HepG2 (cell line): ENCODE data around the gene ZNF678. TPM values are rescaled to one million over a fixed set of nuclear protein-coding genes. Genes with fewer than 3 reads are reported as not detected.

Experiments used
- ATAC-seq: fragments of 200-7000 bp; cut with Tn5 transposase; 3 replicates; pipeline ENCODE4 v1.9.1; 2020; ENCODE audit warnings: mild to moderate bottlenecking, moderate library complexity
- BruUV-seq: library from RNA; stranded (reverse); fragments of 400-500 nt; replicated peaks from 2 replicates; lab custom pipeline; 2021; lab: Mats Ljungman, UMichigan
- CTCF ChIA-PET: fragments of 300-600 bp; formaldehyde crosslinking; extraction: SDS; loops from one replicate; lab custom pipeline; 2021; ENCODE audit warnings: low total read pairs, inconsistent platforms, low intra/inter-chr PET ratio; lab: Yijun Ruan, JAX
- POLR2A ChIA-PET: fragments of 350-600 bp; sonication (Branson Sonifier 250); formaldehyde crosslinking; loops from one replicate; lab custom pipeline; 2020; ENCODE audit warnings: antibody characterized with exemption, inconsistent platforms; lab: Yijun Ruan, JAX
- DNase-seq: peaks from one replicate; pipeline ENCODE4 v3.0.0-alpha.2; 2015; ENCODE audit warnings: low spot score
- FAIRE-seq: peaks from 3 replicates; lab custom pipeline; 2011; peaks lifted over from hg19 to GRCh38; lab: Jason Lieb, UNC
- H2AFZ ChIP-seq: one replicate; pipeline ENCODE4 v1.6.1; 2011; ENCODE audit warnings: low read length, inconsistent platforms
- H3K27ac ChIP-seq: fragments of 300-600 bp; 3 replicates; pipeline ENCODE4 v1.8.0; 2011; ENCODE audit warnings: mixed run types, mild to moderate bottlenecking, mixed read lengths, low read length, inconsistent platforms; ENCODE audit not compliant: insufficient read depth; ENCODE audit errors: extremely low read length
- H3K27me3 ChIP-seq, 2 experiments: fragments of 200-600 bp in 1 of 2; 2 replicates in 1 of 2; 3 replicates in 1 of 2; pipeline versions ENCODE4 v1.6.0 to v1.8.0; 2011; ENCODE audit warnings: low read length in 2 of 2, mild to moderate bottlenecking in 2 of 2, moderate library complexity in 2 of 2, inconsistent platforms in 1 of 2; ENCODE audit not compliant: insufficient read depth in 2 of 2, control insufficient read depth in 1 of 2
- H3K36me3 ChIP-seq, 2 experiments: fragments of 200-600 bp in 1 of 2; replicated peaks in 1 of 2; 2 replicates in 1 of 2; 3 replicates in 1 of 2; pipeline versions ENCODE4 v1.5.1 to v1.8.0; 2011; ENCODE audit warnings: low read length in 2 of 2, inconsistent platforms in 1 of 2; ENCODE audit not compliant: insufficient read depth in 2 of 2, control insufficient read depth in 1 of 2
- H3K4me1 ChIP-seq: 2 replicates; pipeline ENCODE4 v1.5.1; 2012; ENCODE audit warnings: low read length, inconsistent platforms; ENCODE audit not compliant: insufficient read depth
- H3K4me2 ChIP-seq: 2 replicates; pipeline ENCODE4 v1.6.0; 2011; ENCODE audit warnings: low read depth, low read length, inconsistent platforms
- H3K4me3 ChIP-seq, 3 experiments: fragments of 200-600 bp in 1 of 3; sonication (generic), shearing (Covaris generic) in 1 of 3; replicated peaks in 1 of 3; 2 replicates each; pipeline ENCODE4 v1.5.1; 2011 to 2016; ENCODE audit warnings: low read length in 3 of 3, inconsistent platforms in 2 of 3, low read depth in 2 of 3, mild to moderate bottlenecking in 2 of 3, control low read depth in 1 of 3, mixed read lengths in 1 of 3; ENCODE audit not compliant: insufficient read depth in 1 of 3
- H3K79me2 ChIP-seq: one replicate; pipeline ENCODE4 v1.6.1; 2011; ENCODE audit warnings: low read length, inconsistent platforms; ENCODE audit not compliant: insufficient read depth
- H3K9ac ChIP-seq: 2 replicates; pipeline ENCODE4 v1.6.0; 2011; ENCODE audit warnings: mild to moderate bottlenecking, low read depth, low read length, inconsistent platforms; ENCODE audit not compliant: insufficient read depth
- H3K9me3 ChIP-seq: 2 replicates; pipeline ENCODE4 v1.5.1; 2012; ENCODE audit warnings: mild to moderate bottlenecking, low read length
- H4K20me1 ChIP-seq: 2 replicates; pipeline ENCODE4 v1.6.0; 2011; ENCODE audit warnings: inconsistent platforms, mild to moderate bottlenecking, low read length, moderate library complexity; ENCODE audit not compliant: insufficient read depth
- DMAP1 ChIP-seq: IDR thresholded peaks from 2 replicates; pipeline ENCODE4 v1.6.1; 2016
- ERF ChIP-seq: IDR thresholded peaks from 2 replicates; pipeline ENCODE4 v1.6.1; 2018; ENCODE audit warnings: missing biosample characterization, missing genetic modification reagents
- FOXA1 ChIP-seq, 2 experiments: fragments of 450-650 bp in 1 of 2; sonication (generic) in 1 of 2; formaldehyde crosslinking in 1 of 2; IDR thresholded peaks; 2 replicates each; pipeline versions ENCODE4 v1.4.0 to v1.6.1; 2016 to 2020; ENCODE audit warnings: missing genetic modification reagents in 1 of 2
- FOXP1 ChIP-seq, 2 experiments: fragments of 450-650 bp in 1 of 2; IDR thresholded peaks; 2 replicates each; pipeline ENCODE4 v1.6.1; 2017 to 2018; ENCODE audit warnings: antibody characterized with exemption in 1 of 2
- KDM4B ChIP-seq: sonication (generic); formaldehyde crosslinking; IDR thresholded peaks from 2 replicates; pipeline ENCODE4 v1.4.0; 2020; ENCODE audit warnings: missing genetic modification reagents
- KDM5A ChIP-seq: fragments of 200-600 bp; sonication (generic); IDR thresholded peaks from 2 replicates; pipeline ENCODE4 v1.7.0; 2018; ENCODE audit warnings: antibody characterized with exemption, mild to moderate bottlenecking, low read length, borderline replicate concordance
- MEIS1 ChIP-seq: sonication (generic); formaldehyde crosslinking; IDR thresholded peaks from 2 replicates; pipeline ENCODE4 v1.9.0; 2021; ENCODE audit warnings: mild to moderate bottlenecking, missing genetic modification reagents, moderate library complexity, borderline replicate concordance
- RXRA ChIP-seq: sonication (generic); formaldehyde crosslinking; IDR thresholded peaks from 2 replicates; pipeline ENCODE4 v1.5.1; 2020; ENCODE audit warnings: missing genetic modification reagents
- SOX5 ChIP-seq: IDR thresholded peaks from 2 replicates; pipeline ENCODE4 v1.6.1; 2016; ENCODE audit warnings: borderline replicate concordance
- TBL1XR1 ChIP-seq: fragments of 150-350 bp; IDR thresholded peaks from 2 replicates; pipeline ENCODE4 v1.6.1; 2014; ENCODE audit warnings: borderline replicate concordance, low read length; ENCODE audit not compliant: partially characterized antibody
- ZBTB3 ChIP-seq: sonication (generic); formaldehyde crosslinking; IDR thresholded peaks from 2 replicates; pipeline ENCODE4 v1.4.0; 2020; ENCODE audit warnings: low read depth, mild to moderate bottlenecking, moderate library complexity, missing genetic modification reagents, borderline replicate concordance
- ZNF296 ChIP-seq: sonication (generic); formaldehyde crosslinking; conservative IDR thresholded peaks from 2 replicates; pipeline ENCODE4 v1.5.0; 2020; ENCODE audit warnings: mild to moderate bottlenecking, missing genetic modification reagents
- ZNF44 ChIP-seq: sonication (generic); formaldehyde crosslinking; IDR thresholded peaks from 2 replicates; pipeline ENCODE4 v1.5.1; 2020; ENCODE audit warnings: mild to moderate bottlenecking, missing genetic modification reagents
- ZNF737 ChIP-seq: sonication (generic); formaldehyde crosslinking; IDR thresholded peaks from 2 replicates; pipeline ENCODE4 v1.5.0; 2020; ENCODE audit warnings: missing genetic modification reagents, mild to moderate bottlenecking, borderline replicate concordance
- ZNF766 ChIP-seq: sonication (generic); formaldehyde crosslinking; IDR thresholded peaks from 2 replicates; pipeline ENCODE4 v1.5.0; 2020; ENCODE audit warnings: missing genetic modification reagents, borderline replicate concordance
- WGBS: methylation state at CpG from one replicate; pipeline ENCODE4 v1.1.6; 2017; ENCODE audit warnings: low lambda C conversion rate; 5-methylcytosine and 5-hydroxymethylcytosine counted together
- in situ Hi-C: cut with HindIII; loops from 2 replicates; pipeline ENCODE4 v1.10.0; 2017; ENCODE audit warnings: low pct_unique_long_range_greater_than_20kb; ENCODE audit not compliant: extremely low pct_ligation_motif_present
- intact Hi-C: fragments of 100-400 bp; cut with micrococcal nuclease; formaldehyde crosslinking; loops from one replicate; pipeline ENCODE4 v1.10.0; 2022; ENCODE audit not compliant: unreplicated experiment
- polyA plus RNA-seq, 8 experiments: library from polyadenylated mRNA; depleted of rRNA in 3 of 8; stranded (reverse) in 7 of 8; unstranded in 1 of 8; fragments of >200 nt; fragmentation: Illumina TruSeq in 4 of 8; extraction: Trizol in 4 of 8; gene quantifications; 2 replicates each; pipeline versions ENCODE4 v1.2.1 to v1.2.3, GENCODE V29; 2011 to 2016; ENCODE audit warnings: low read depth in 4 of 8, missing spikeins in 1 of 8, mixed read lengths in 1 of 8; ENCODE audit not compliant: insufficient read depth in 1 of 8
- total RNA-seq, 5 experiments: library from RNA; depleted of rRNA; stranded (reverse); fragments of >200 nt; fragmentation: Illumina TruSeq; extraction: Trizol; gene quantifications; 2 replicates each; pipeline ENCODE4 v1.2.3, GENCODE V29; 2016; ENCODE audit warnings: low read depth in 1 of 5
- TF ChIP-seq, protein P1 (sequence below): sonication (generic); formaldehyde crosslinking; IDR thresholded peaks from 2 replicates; pipeline ENCODE4 v1.8.0; 2022; ENCODE audit warnings: mild to moderate bottlenecking, missing genetic modification reagents, borderline replicate concordance
- TF ChIP-seq, protein P2 (sequence below): sonication (generic); formaldehyde crosslinking; IDR thresholded peaks from 2 replicates; pipeline ENCODE4 v1.8.0; 2022; ENCODE audit warnings: missing genetic modification reagents, low read depth, mild to moderate bottlenecking, borderline replicate concordance

The ZNF678 gene
- total and polyA plus RNA-seq, 2 of the 13 experiments (the other 11 are each of a cell fraction or from before 2014, with no cell fraction given), result 2.0 to 7.6 TPM

GRCh38 chr1:227559926-227560325 is 3.4 kb upstream of the ZNF678 start:
- ChIA-PET CTCF (no interaction called here), POLR2A (no interaction called here)
- 84% methylated on average over 12 of the region's 12 CpGs for WGBS
- H2AFZ ChIP-seq, result no peak overlapping the region
- H3K4me1 ChIP-seq, result peaks cover 12% of the 10 kb centered on the region
- H4K20me1 ChIP-seq, result no peaks in the 10 kb centered on the region
- no peak for DNase-seq
- no peak overlapping the region for H3K9ac ChIP-seq
- no peaks in the 10 kb centered on the region; the same call in 1 of the 2 replicates for H3K9me3 ChIP-seq
- in situ Hi-C loops (no loop called here), intact Hi-C loops (no loop called here)
- no peak overlapping the region for H3K4me3 ChIP-seq
- peaks cover 0 to 4% of the 10 kb centered on the region in 2 experiments; a peak in 1 of 5 replicates for H3K27me3 ChIP-seq
- no TSS peak for BruUV-seq
- no peak for ATAC-seq
- no peak for FAIRE-seq
- TF ChIP-seq FOXA1 (IDR thresholded peaks at IDR 0.05) (peak; percentile 18; the same call in 1 of the 2 replicates), FOXA1 (CRISPR knock-in tag; IDR thresholded peaks at IDR 0.05) (no peak), FOXP1 (IDR thresholded peaks at IDR 0.05) (0 out of 2 replicates have a peak, but pooled peaks have one; percentile 22), FOXP1 (CRISPR knock-in tag; IDR thresholded peaks at IDR 0.05) (no peak), RXRA (CRISPR knock-in tag) (no peak)
- peaks cover 7% of the 10 kb centered on the region for H3K79me2 ChIP-seq
- no peak overlapping the region for H3K27ac ChIP-seq
- H3K4me2 ChIP-seq, result no peak overlapping the region
- H3K36me3 ChIP-seq, result no peaks in the 10 kb centered on the region

DNA sequence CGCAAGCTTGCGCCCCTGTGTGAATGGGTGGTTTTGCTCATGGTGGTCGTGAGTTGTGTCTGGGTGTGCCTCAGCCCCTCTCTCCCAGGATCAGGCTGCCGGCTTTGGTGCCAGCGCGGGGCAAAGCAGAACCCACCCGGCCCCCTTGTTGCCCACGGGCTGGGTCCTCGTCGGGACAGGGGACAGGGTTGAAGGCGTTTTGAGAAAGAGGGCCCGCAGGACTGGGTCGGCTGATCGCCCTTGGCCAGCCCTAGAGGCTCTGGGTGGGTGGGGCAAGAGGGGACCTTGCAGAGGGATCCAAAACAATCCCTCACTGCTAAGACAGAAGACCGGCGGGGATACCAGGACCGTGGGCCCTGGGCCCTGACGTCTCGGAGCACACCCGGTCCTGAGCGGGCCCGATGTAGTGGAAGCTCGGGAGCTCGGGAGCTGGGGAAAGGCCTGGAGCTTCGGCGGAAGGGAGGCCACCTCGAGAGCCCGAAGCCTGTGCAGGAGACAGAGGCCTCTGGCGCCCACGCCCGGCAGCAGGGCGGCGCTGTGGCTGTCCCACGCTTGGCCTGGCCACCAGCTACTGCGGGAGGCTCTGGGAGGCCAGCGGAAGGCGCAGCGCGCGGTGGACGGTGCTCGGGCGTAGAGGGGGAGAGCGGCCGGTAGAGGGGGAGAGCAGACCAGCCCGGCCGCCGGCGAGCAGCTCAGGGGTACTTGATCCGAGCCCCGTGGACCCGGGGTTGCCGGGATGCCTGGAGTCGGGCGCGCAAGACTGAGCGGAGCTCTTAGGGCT is 2.8 kb upstream of the ZNF678 start:
- Histone ChIP-seq H3K9me3 (no peaks in the 10 kb centered on the region; the same call in 1 of the 2 replicates), H3K27me3 (peaks cover 0 to 4% of the 10 kb centered on the region in 2 experiments; a peak in 1 of 5 replicates), H3K4me2 (no peak overlapping the region), H3K9ac (no peak overlapping the region), H3K27ac (no peak overlapping the region), H2AFZ (no peak overlapping the region), H3K79me2 (peaks cover 7% of the 10 kb centered on the region), H3K4me3 (no peak overlapping the region), H3K36me3 (no peaks in the 10 kb centered on the region), H3K4me1 (peaks cover 12% of the 10 kb centered on the region), H4K20me1 (no peaks in the 10 kb centered on the region)
- in situ Hi-C loops (no loop called here), intact Hi-C loops (no loop called here)
- ATAC-seq, result no peak
- no peak for DNase-seq
- 75% methylated on average over 42 of the region's 57 CpGs for WGBS
- ChIA-PET POLR2A (no interaction called here), CTCF (no interaction called here)
- no peak for FAIRE-seq
- no TSS peak for BruUV-seq
- TF ChIP-seq ZNF737 (CRISPR knock-in tag) (no peak), ZBTB3 (CRISPR knock-in tag) (no peak), TBL1XR1 (no peak), ERF (CRISPR knock-in tag) (no peak), DMAP1 (CRISPR knock-in tag) (no peak), ZNF296 (CRISPR knock-in tag) (no peak), KDM5A (no peak), ZNF766 (CRISPR knock-in tag) (no peak), SOX5 (CRISPR knock-in tag) (no peak), KDM4B (no peak), MEIS1 (CRISPR knock-in tag) (no peak), ZNF44 (CRISPR knock-in tag) (no peak)
- TF ChIP-seq, protein P1, sequence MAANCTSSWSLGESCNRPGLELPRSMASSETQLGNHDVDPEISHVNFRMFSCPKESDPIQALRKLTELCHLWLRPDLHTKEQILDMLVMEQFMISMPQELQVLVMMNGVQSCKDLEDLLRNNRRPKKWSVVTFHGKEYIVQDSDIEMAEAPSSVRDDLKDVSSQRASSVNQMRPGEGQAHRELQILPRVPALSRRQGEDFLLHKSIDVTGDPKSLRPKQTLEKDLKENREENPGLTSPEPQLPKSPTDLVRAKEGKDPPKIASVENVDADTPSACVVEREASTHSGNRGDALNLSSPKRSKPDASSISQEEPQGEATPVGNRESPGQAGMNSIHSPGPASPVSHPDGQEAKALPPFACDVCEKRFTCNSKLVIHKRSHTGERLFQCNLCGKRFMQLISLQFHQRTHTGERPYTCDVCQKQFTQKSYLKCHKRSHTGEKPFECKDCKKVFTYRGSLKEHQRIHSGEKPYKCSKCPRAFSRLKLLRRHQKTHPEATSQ (CRISPR knock-in tag), result no peak
- TF ChIP-seq, protein P2, sequence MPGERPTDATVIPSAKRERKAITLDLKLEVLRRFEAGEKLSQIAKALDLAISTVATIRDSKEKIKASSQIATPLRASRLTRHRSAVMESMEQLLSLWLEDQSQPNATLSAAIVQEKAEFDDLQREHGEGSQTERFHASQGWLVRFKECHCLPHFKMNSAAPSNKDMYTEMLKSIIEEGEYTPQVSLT, result no peak
